Rectal smooth muscle tissue (tissue), 1 donor: ENCODE results near the gene CALM1.

Experiments used
- H3K27ac ChIP-seq: one replicate; pipeline ENCODE4 v1.7.0; 2013; ENCODE audit warnings: low read depth, low read length, inconsistent platforms
- H3K27me3 ChIP-seq: one replicate; pipeline ENCODE4 v1.7.0; 2013; ENCODE audit warnings: low read length; ENCODE audit not compliant: control insufficient read depth, insufficient read depth
- H3K36me3 ChIP-seq: one replicate; pipeline ENCODE4 v1.7.0; 2013; ENCODE audit warnings: low read length; ENCODE audit not compliant: control insufficient read depth, insufficient read depth
- H3K4me1 ChIP-seq: one replicate; pipeline ENCODE4 v1.7.0; 2013; ENCODE audit warnings: low read length; ENCODE audit not compliant: control insufficient read depth, insufficient read depth
- H3K4me3 ChIP-seq: one replicate; pipeline ENCODE4 v1.7.0; 2013; ENCODE audit warnings: low read length
- H3K9ac ChIP-seq: one replicate; pipeline ENCODE4 v1.7.0; 2013; ENCODE audit warnings: low read length

CALM1 gene

DNA sequence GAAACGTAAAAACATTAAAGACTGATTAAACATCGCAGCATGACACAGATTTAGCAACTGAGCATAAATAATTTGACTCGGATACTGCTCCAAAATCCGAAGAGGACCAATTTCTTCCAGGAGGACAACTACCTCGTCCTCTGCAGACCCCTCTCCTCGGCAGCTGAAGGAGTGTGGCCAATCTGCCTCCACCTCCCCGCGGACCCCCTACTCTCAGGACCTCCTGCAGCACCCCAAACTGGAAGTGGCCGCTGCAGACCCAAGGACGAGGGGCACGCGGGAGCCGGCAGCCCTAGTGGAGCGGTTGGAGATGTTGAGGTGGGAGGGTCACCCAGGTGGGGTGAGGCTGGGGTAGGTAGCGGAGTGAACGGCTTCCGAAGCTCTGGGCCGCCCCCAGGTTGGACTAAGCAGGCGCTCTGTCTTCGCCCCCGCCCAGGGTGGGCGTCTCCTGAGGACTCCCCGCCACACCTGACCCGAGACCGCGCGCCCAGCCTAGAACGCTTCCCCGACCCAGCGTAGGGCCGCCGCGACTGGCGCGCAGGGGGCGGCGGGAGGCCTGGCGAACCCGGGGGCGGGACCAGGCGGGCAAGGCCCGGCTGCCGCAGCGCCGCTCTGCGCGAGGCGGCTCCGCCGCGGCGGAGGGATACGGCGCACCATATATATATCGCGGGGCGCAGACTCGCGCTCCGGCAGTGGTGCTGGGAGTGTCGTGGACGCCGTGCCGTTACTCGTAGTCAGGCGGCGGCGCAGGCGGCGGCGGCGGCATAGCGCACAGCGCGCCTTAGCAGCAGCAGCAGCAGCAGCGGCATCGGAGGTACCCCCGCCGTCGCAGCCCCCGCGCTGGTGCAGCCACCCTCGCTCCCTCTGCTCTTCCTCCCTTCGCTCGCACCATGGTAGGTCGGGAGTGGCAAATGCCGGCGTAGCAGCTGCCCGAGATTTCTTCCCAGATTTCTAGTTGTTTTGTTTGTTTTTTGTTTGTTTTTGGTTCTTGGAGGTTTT lies at the start of gene CALM1:
CALM1 (plus strand) TSS at position 689 of the 999 bp plus-strand sequence; CDS start at position 891, 202 bp downstream.
- H3K36me3 ChIP-seq, result peaks cover 13% of the 10 kb centered on the region
- peak within 1 kb of the TSS; percentile 91 for H3K27ac ChIP-seq
- H3K9ac ChIP-seq, result peak within 1 kb of the TSS; percentile 92
- H3K4me3 ChIP-seq, result peak within 1 kb of the TSS; percentile 89
- no peaks in the 10 kb centered on the region for H3K27me3 ChIP-seq
- H3K4me1 ChIP-seq, result peaks cover 19% of the 10 kb centered on the region

DNA sequence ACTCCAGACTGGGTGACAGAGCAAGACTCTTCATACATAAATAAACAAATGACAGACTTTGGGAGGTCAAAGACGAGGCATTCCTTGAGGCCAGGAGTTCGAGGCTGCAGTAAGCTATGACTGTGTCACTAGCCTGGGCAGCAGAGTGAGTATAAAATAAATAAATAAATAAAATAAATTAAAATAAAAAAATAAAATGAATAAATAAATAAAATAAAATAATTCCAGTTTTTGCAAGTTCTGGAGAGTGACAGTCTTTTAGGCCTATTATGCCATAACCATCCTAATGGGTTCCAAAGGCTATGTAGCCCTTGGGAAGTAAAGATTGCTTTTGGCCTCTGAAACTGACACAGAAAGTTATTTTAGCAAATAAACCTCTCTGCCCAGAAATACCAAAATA lies 48.6 kb upstream of the CALM1 start:
- H3K27me3 ChIP-seq, result no peaks in the 10 kb centered on the region
- no peak overlapping the region for H3K27ac ChIP-seq
- H3K4me1 ChIP-seq, result no peaks in the 10 kb centered on the region
- no peaks in the 10 kb centered on the region for H3K36me3 ChIP-seq
- no peak overlapping the region for H3K4me3 ChIP-seq
- no peak overlapping the region for H3K9ac ChIP-seq

DNA sequence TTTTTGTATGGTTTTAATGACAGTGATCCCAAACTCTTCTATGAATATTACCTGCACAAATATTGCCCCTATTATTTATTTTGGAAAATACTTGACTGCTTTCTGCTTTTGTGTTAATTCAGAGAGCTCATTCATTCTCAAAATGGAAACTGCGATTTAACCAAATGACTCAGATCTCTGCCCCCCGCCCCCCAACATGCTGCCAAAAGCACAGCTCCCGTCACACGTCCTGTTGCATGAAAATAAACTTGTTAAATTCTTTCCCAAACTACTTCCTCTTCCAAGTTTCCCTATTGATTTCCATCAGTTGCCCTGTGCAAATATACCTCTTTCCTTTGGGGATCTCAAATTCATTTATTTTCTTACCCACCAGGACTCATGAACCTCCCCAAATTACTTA lies 47.1 kb upstream of the CALM1 start:
- no peaks in the 10 kb centered on the region for H3K36me3 ChIP-seq
- no peak overlapping the region for H3K9ac ChIP-seq
- H3K27me3 ChIP-seq, result no peaks in the 10 kb centered on the region
- no peaks in the 10 kb centered on the region for H3K4me1 ChIP-seq
- H3K27ac ChIP-seq, result no peak overlapping the region
- H3K4me3 ChIP-seq, result no peak overlapping the region

DNA sequence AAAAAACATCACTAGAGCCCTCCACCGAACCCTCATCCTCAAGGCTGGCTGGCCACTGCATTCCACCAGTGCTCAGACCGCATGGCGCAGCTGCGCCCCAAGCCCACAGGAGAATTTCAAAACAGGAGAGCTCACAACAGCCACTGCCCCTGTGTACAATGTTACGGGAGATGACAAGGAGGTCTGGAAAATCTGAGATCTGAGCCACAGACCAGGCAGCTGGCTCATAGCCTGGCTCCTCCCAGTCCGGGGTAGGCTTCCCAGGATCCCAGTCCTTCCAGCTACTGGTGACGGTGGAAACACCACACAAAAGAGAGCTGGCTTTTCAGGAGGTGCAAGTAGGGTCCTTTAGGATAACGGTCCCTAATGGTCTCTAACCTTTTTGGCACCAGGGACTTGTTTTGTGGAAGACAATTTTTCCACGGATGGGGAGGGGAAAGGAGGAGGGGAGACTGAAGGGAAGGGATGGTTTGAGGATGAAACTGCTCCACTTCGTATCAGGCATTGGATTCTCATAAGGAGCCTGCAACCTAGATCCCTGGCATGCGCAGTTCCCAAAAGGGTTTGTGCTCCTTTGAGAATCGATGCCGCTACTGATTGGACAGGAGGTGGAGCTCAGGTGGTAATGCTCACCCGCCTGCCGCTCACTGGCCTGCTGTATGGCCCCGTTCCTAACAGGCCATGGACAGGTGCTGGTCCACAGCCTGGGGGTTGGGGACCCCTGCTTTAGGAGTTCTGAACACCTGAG lies 42.1 kb upstream of the CALM1 start:
- Histone ChIP-seq H3K27me3 (no peaks in the 10 kb centered on the region), H3K36me3 (no peaks in the 10 kb centered on the region), H3K27ac (no peak overlapping the region), H3K4me1 (no peaks in the 10 kb centered on the region), H3K9ac (no peak overlapping the region), H3K4me3 (peak overlapping the region; percentile 41)

DNA sequence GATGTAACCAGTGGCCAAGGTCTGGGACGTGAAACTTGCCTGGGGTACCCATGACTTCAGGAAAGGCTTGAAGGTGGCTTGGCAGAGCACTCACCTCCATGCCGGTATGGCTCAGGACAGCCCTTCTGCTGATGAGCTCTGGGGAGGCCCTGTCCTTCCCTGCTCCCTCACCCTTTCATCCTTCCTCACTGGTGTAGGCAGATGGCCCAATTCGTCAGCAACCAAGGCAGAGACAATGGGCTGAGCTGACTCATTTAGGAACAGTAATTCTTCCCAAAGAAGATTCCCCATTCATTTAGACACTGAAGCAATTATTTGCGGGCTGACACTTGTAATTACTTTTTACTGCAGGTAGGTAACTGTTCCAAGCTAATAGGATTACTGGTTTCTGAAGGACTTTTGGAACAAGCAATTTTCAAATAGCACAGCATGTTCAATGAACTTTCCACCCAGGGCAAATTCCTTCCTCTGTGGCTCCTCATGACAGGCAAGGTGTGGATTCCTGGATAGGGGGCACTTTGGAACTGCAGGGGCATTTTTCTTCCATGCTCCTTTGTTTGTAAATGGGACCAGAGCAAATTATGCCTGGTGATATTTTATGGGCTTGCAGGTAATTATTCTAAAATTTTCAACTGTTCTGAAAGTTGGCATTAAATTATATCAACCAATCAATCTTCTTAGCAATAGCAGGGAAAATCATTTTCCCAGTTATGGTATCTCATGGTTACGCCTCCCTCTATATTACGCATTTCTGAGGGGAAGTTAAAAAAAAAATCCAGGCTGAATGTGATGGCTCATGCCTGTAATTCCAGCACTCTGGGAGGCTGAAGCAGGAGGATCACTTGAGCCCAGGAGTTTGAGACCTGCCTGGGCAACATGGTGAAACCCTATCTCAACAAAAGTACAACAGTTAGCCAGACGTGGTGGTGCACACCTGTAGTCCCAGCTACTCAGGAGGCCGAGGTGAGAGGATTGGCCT lies 41.0 kb upstream of the CALM1 start:
- H3K36me3 ChIP-seq, result no peaks in the 10 kb centered on the region
- H3K4me1 ChIP-seq, result no peaks in the 10 kb centered on the region
- no peaks in the 10 kb centered on the region for H3K27me3 ChIP-seq
- H3K4me3 ChIP-seq, result no peak overlapping the region
- H3K9ac ChIP-seq, result no peak overlapping the region
- H3K27ac ChIP-seq, result no peak overlapping the region

DNA sequence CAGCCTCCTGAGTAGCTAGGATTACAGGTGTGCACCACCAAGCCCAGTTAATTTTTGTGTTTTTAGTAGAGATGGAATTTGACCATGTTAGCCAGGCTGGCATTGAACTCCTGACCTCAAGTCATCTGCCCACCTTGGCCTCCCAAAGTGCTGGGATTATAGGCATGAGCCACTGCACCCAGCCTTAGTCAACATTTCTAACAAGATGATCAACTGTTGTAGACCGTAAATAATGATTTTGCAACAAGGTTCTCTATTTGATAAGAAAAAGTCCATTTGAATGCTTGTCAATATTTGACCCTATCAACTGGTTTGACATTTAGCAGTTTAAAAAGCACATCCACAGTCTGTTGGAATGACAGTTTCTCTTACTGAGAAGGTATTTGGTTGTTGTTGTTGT lies 39.9 kb upstream of the CALM1 start:
- H3K9ac ChIP-seq, result no peak overlapping the region
- no peaks in the 10 kb centered on the region for H3K36me3 ChIP-seq
- no peak overlapping the region for H3K4me3 ChIP-seq
- no peak overlapping the region for H3K27ac ChIP-seq
- H3K4me1 ChIP-seq, result no peaks in the 10 kb centered on the region
- no peaks in the 10 kb centered on the region for H3K27me3 ChIP-seq

DNA sequence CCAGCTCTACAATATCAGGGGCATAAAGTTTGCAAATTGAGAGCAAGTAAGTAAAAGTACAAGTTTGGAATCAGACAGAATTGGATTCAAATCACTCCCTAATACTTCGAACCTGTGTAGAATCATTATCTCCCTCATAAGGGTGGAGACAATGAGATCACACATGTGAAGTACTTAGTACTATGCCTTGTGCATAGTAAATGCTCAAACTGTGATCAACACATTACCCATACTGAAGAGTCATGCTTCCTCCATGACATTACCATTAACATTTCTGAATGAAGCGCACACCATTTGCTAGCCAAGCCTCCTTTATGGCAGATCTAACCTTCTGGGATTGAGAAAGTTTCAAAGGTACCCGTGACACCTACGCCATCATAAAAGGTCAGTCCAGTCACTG lies 38.5 kb upstream of the CALM1 start:
- Histone ChIP-seq H3K4me1 (no peaks in the 10 kb centered on the region), H3K4me3 (no peak overlapping the region), H3K9ac (no peak overlapping the region), H3K36me3 (no peaks in the 10 kb centered on the region), H3K27me3 (no peaks in the 10 kb centered on the region), H3K27ac (no peak overlapping the region)

DNA sequence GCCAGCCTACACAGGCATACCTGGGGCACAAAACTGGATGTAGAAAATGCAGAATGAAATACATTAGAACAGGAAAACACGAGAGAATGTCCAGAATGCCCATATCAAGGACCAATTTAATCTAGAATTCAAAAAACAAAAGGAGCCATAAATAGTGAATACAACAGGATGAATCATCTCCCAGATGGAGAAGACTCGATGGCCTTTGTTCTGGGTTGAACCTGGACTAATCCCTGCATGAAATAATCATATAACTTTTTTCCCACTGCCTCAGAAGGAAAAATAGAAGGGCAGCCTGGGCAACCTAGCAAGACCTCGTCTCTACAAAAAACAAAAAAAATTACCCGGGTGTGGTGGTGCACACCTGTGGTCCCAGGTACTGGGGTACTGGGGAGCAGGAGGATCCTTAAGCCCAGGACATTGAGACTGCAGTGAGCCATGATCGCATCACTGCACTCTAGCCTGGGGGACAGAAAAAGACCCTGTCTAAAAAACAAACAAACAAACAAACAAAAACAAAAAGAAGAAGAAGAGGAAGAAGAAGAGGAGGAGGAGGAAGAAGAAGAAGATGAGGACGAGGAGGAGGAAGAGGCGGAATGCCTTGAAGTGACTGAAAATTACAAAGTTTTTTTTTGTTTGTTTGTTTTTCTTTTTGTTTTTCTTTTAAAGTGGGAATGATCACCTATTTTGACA lies 34.8 kb upstream of the CALM1 start:
- Histone ChIP-seq H3K27ac (no peak overlapping the region), H3K27me3 (no peaks in the 10 kb centered on the region), H3K9ac (no peak overlapping the region), H3K36me3 (no peaks in the 10 kb centered on the region), H3K4me3 (no peak overlapping the region), H3K4me1 (no peaks in the 10 kb centered on the region)

DNA sequence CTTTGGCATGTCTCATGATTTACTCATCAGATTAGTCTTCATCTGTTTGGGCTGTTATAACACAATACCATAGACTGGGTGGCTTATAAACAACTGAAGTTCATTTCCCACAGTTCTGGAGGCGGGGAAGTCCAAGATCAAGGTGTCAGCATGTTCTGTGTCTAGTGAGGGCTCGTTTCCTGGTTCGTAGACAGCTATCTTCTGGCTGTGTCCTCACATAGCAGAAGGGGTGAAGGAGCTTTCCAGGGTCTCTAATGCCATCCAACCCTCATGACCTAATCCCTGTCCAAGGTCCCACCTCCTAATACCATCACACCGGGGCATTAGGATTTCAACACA lies 34.3 kb upstream of the CALM1 start:
- Histone ChIP-seq H3K36me3 (no peaks in the 10 kb centered on the region), H3K9ac (no peak overlapping the region), H3K27me3 (no peaks in the 10 kb centered on the region), H3K4me1 (no peaks in the 10 kb centered on the region), H3K27ac (no peak overlapping the region), H3K4me3 (no peak overlapping the region)

DNA sequence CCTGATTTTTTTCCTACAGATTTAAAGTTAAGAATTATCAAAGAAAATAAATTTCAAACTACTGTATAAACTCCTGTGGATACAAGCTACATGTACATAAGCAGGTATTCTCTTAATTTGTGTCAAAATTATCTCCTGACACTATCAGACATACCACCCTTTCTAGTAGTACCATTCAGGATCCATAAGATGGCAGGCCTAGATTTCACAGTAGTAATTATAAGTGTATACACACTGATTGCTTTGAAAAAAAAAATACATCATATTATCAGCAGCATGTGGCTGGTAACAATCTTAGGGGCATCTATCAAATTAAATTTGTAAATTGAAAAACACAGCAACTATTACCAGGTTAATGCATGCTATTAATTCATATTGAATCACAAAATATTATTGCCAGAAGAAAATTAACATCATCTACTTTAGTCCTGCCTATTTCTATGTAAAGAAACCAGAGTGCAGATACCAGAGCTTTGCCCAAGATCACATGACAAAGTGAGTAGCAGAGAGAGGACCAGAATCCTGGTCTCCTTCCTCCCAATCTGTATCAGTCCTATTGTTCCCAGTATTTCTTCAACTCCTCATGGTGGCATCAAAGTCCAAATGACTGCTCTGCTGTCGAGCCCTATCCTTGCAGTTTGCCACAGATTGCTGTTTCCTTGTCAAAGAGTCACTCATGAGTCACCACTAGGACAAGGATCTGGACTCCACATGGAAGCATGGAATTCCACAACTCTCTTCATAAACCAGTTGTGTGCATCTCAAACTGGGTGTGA lies 27.7 kb upstream of the CALM1 start:
- no peaks in the 10 kb centered on the region for H3K4me1 ChIP-seq
- H3K36me3 ChIP-seq, result no peaks in the 10 kb centered on the region
- no peaks in the 10 kb centered on the region for H3K27me3 ChIP-seq
- no peak overlapping the region for H3K9ac ChIP-seq
- no peak overlapping the region for H3K4me3 ChIP-seq
- H3K27ac ChIP-seq, result no peak overlapping the region

DNA sequence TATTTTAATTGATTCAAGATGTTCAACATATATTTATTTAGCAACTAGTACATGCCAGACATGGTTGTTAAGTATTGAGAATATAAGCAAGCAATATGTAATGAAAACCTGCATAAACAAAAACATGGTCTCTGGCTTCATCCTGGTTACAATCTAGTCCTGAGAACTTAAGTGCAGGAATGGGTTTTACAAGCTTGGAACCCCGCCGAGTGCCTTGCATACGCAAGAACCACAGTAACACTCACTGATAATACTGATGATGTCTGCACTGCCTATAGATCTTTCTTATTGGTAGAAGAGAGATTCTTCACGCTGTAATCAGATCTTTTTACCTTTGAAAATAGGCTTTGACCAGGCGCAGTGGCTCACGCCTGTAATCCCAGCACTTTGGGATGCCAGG lies 22.9 kb upstream of the CALM1 start:
- Histone ChIP-seq H3K9ac (no peak overlapping the region), H3K27ac (no peak overlapping the region), H3K36me3 (no peaks in the 10 kb centered on the region), H3K27me3 (no peaks in the 10 kb centered on the region), H3K4me1 (no peaks in the 10 kb centered on the region), H3K4me3 (no peak overlapping the region)
